HCT116 (cell line): ENCODE data around the gene GPR108. TPM values are rescaled to one million over a fixed set of nuclear protein-coding genes. Genes with fewer than 3 reads are reported as not detected.

Experiments used
- ATAC-seq: fragments of 200-7000 bp; cut with Tn5 transposase; 2 replicates; pipeline ENCODE4 v1.9.1; 2020; ENCODE audit warnings: mild to moderate bottlenecking, moderate library complexity
- BruUV-seq: library from RNA; stranded (reverse); fragments of 400-500 nt; replicated peaks from 2 replicates; lab custom pipeline; 2021; lab: Mats Ljungman, UMichigan
- CTCF ChIA-PET: fragments of 300-600 bp; sonication (Branson Sonifier 250); formaldehyde crosslinking; loops from one replicate; lab custom pipeline; 2021; ENCODE audit warnings: antibody characterized with exemption; lab: Charles Lee
- POLR2A ChIA-PET: fragments of 300-600, 350-600 bp; sonication (Branson Sonifier 250); formaldehyde crosslinking; loops from one replicate; lab custom pipeline; 2021; ENCODE audit warnings: antibody characterized with exemption; lab: Charles Lee
- RAD21 ChIA-PET, 2 experiments: fragments of 300-600 bp; sonication (Branson Sonifier 250); formaldehyde crosslinking; loops; one replicate each; lab custom pipeline; 2023; ENCODE audit warnings: low total read pairs in 2 of 2; ENCODE audit not compliant: uncharacterized antibody in 2 of 2, unreplicated experiment in 2 of 2, low non-redundant PET in 1 of 2; lab: Charles Lee
- DNase-seq: peaks from one replicate; pipeline ENCODE4 v3.0.0-alpha.2; 2010; ENCODE audit warnings: low read depth, low spot score
- H2AFZ ChIP-seq: fragments of 200-600 bp; shearing (Covaris generic), sonication (generic); 2 replicates; pipeline ENCODE4 v1.6.1; 2017; ENCODE audit warnings: low read depth, mixed run types, mixed read lengths, antibody characterized with exemption, low read length; ENCODE audit not compliant: poor library complexity, severe bottlenecking
- H3K27ac ChIP-seq: 2 replicates; pipeline ENCODE4 v1.5.1; 2012; ENCODE audit warnings: low read depth, low read length
- H3K27me3 ChIP-seq: fragments of 200-600 bp; sonication (generic); 2 replicates; pipeline ENCODE4 v1.6.1; 2016; ENCODE audit warnings: mixed run types, low read length, mixed read lengths; ENCODE audit not compliant: insufficient read depth
- H3K36me3 ChIP-seq, 2 experiments: fragments of 200-500 bp in 1 of 2; fragments of 200-600 bp in 1 of 2; sonication (Bioruptor generic) in 1 of 2; sonication (generic) in 1 of 2; 2 replicates each; pipeline versions ENCODE4 v1.5.1 to v1.6.1; 2014 to 2016; ENCODE audit warnings: low read length in 2 of 2, inconsistent platforms in 1 of 2, mixed read lengths in 1 of 2, mixed run types in 1 of 2; ENCODE audit not compliant: insufficient read depth in 2 of 2, control insufficient read depth in 1 of 2
- H3K4me1 ChIP-seq, 2 experiments: fragments of 200-600 bp in 1 of 2; sonication (generic) in 1 of 2; 2 replicates each; pipeline versions ENCODE4 v1.5.1 to v1.6.1; 2012 to 2017; ENCODE audit warnings: low read length in 2 of 2, inconsistent platforms in 1 of 2, mild to moderate bottlenecking in 1 of 2, mixed read lengths in 1 of 2, mixed run types in 1 of 2, moderate library complexity in 1 of 2; ENCODE audit not compliant: insufficient read depth in 2 of 2, control insufficient read depth in 1 of 2
- H3K4me2 ChIP-seq: fragments of 200-600 bp; sonication (generic); 2 replicates; pipeline ENCODE4 v1.6.1; 2017; ENCODE audit warnings: mixed run types, low read length, mixed read lengths
- H3K4me3 ChIP-seq, 2 experiments: fragments of 200-600 bp in 1 of 2; sonication (generic) in 1 of 2; replicated peaks in 1 of 2; 2 replicates each; pipeline ENCODE4 v1.5.1; 2011 to 2016; ENCODE audit warnings: low read length in 2 of 2, control low read depth in 1 of 2, low read depth in 1 of 2, mild to moderate bottlenecking in 1 of 2, mixed read lengths in 1 of 2, mixed run types in 1 of 2
- H3K79me2 ChIP-seq: fragments of 200-600 bp; sonication (generic); 2 replicates; pipeline ENCODE4 v1.6.1; 2017; ENCODE audit warnings: mild to moderate bottlenecking, mixed run types, low read length, moderate library complexity, mixed read lengths; ENCODE audit not compliant: insufficient read depth
- H3K9ac ChIP-seq: fragments of 200-600 bp; sonication (generic); 2 replicates; pipeline ENCODE4 v1.6.1; 2016; ENCODE audit warnings: low read length, mixed read lengths
- H3K9me2 ChIP-seq: fragments of 200-600 bp; sonication (generic), shearing (Covaris generic); 2 replicates; pipeline ENCODE4 v1.6.1; 2017; ENCODE audit warnings: mixed run types, mild to moderate bottlenecking, moderate library complexity; ENCODE audit not compliant: insufficient read depth
- H3K9me3 ChIP-seq, 2 experiments: fragments of 200-500 bp in 1 of 2; fragments of 200-600 bp in 1 of 2; sonication (Bioruptor generic) in 1 of 2; sonication (generic) in 1 of 2; 2 replicates each; pipeline ENCODE4 v1.6.1; 2014 to 2017; ENCODE audit warnings: low read length in 2 of 2, mixed read lengths in 2 of 2, inconsistent platforms in 1 of 2, low read depth in 1 of 2, mild to moderate bottlenecking in 1 of 2, mixed run types in 1 of 2, moderate library complexity in 1 of 2; ENCODE audit not compliant: control insufficient read depth in 1 of 2, insufficient read depth in 1 of 2
- H4K20me1 ChIP-seq: fragments of 200-600 bp; sonication (generic), shearing (Covaris generic); 2 replicates; pipeline ENCODE4 v1.6.1; 2017; ENCODE audit warnings: mixed run types, mild to moderate bottlenecking, moderate library complexity; ENCODE audit not compliant: insufficient read depth
- POLR2A ChIP-seq: IDR thresholded peaks from 2 replicates; pipeline ENCODE4 v1.7.0; 2011; ENCODE audit warnings: borderline replicate concordance; ENCODE audit not compliant: insufficient read depth, insufficient read length; ENCODE audit errors: extremely low read depth
- ZNF274 ChIP-seq: fragments of 200-500 bp; sonication (Bioruptor generic); IDR thresholded peaks from 2 replicates; pipeline ENCODE4 v1.6.1; 2014; ENCODE audit warnings: mild to moderate bottlenecking, low read depth, low read length, inconsistent platforms
- intact Hi-C: fragments of 100-400 bp; cut with micrococcal nuclease; formaldehyde crosslinking; loops from 2 replicates; pipeline ENCODE4 v1.10.0; 2022
- total RNA-seq: library from RNA; stranded (reverse); gene quantifications from one replicate; pipeline ENCODE4 v1.2.1, GENCODE V29; 2021; ENCODE audit not compliant: unreplicated experiment

GPR108 gene
- total RNA-seq, 1 experiment from 2014 or later = 75.0 TPM

DNA sequence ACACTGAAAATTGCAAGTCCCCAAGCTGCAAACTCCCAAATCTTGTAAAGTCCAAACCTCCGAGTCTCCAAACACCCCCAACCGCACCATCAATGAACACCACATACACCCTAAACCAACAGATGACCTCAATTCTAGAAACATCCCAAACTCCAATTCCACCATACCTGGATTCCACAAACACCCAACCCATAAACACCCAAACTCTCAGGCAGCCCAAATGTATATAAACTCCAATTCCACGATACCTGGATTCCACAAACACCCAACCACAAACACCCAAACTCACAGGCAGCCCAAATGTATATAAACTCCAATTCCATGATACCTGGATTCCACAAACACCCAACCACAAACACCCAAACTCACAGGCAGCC is 17.4 kb downstream of the GPR108 start:
- H3K9me3 ChIP-seq = no peaks in the 10 kb centered on the region
- H3K4me3 ChIP-seq = no peak overlapping the region
- no peak overlapping the region for H2AFZ ChIP-seq
- no peaks in the 10 kb centered on the region for H3K27me3 ChIP-seq
- peaks cover 13 to 30% of the 10 kb centered on the region in 2 experiments; a peak in 3 of 4 replicates for H3K4me1 ChIP-seq
- no peaks in the 10 kb centered on the region for H4K20me1 ChIP-seq
- POLR2A ChIA-PET = no interaction called here
- CTCF ChIA-PET = no interaction called here
- intact Hi-C loops = loop anchor here (2.0 kb wide), 1 partner anchor 203 kb away; no protein-coding TSS in a partner anchor
- TF ChIP-seq POLR2A = no peak
- no peak overlapping the region for H3K4me2 ChIP-seq
- no peaks in the 10 kb centered on the region for H3K9me2 ChIP-seq
- no peak overlapping the region for H3K27ac ChIP-seq
- BruUV-seq = no TSS peak
- H3K36me3 ChIP-seq = no peaks in the 10 kb centered on the region
- ATAC-seq = no peak
- no peak for DNase-seq
- H3K9ac ChIP-seq = no peak overlapping the region
- RAD21 ChIA-PET = no interaction called here
- no peaks in the 10 kb centered on the region for H3K79me2 ChIP-seq

DNA sequence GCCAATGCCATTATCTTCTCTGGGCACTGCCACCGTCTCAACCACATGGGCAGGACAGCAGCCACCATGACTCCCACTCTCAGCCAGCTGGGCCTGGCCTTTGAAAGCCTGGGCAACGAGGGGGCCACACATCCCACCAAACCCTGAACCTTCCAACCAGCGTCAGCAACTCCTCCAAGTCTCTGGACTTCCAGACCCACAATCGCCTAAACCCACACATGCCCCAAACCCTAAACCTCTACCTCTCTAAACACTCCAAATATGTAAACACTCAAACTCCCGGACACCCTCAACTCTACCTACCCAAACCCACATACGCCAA is 17.9 kb downstream of the GPR108 start:
- Histone ChIP-seq H3K9ac (no peak overlapping the region), H3K4me2 (no peak overlapping the region), H4K20me1 (no peaks in the 10 kb centered on the region), H3K4me1 (peaks cover 13 to 30% of the 10 kb centered on the region in 2 experiments; a peak in 3 of 4 replicates), H3K9me3 (no peaks in the 10 kb centered on the region), H3K79me2 (no peaks in the 10 kb centered on the region), H3K36me3 (no peaks in the 10 kb centered on the region), H3K9me2 (no peaks in the 10 kb centered on the region), H2AFZ (no peak overlapping the region), H3K27ac (no peak overlapping the region), H3K4me3 (no peak overlapping the region), H3K27me3 (no peaks in the 10 kb centered on the region)
- no peak for TF ChIP-seq ZNF274
- ChIA-PET CTCF (no interaction called here), POLR2A (no interaction called here), RAD21 (no interaction called here)
- no peak for DNase-seq
- ATAC-seq = no peak
- BruUV-seq = no TSS peak
- intact Hi-C loops = loop anchor here (2.0 kb wide), 1 partner anchor 203 kb away; no protein-coding TSS in a partner anchor
